OCI-M2 (cell line): Measurements from ENCODE around the gene RTN4RL1.
"Not testable (repeated sequence)": the region's sequence is repeated elsewhere in the genome, so short reads cannot be mapped to it uniquely, and the experiment has no call there.

ENCODE experiments used
- DNase-seq: peaks from one replicate; lab custom pipeline; 2025; ENCODE audit not compliant: unreplicated experiment; lab: John Stamatoyannopoulos, UW

RTN4RL1 gene

GRCh38 chr17:1898332-1898731 lies 126.8 kb downstream of the RTN4RL1 start:
- DNase-seq, result no peak

- no peak for DNase-seq
These were observed 128.0 kb downstream of the RTN4RL1 start for GRCh38 chr17:1897105-1897656.

- no peak for DNase-seq
These were observed 128.7 kb downstream of the RTN4RL1 start for GRCh38 chr17:1896243-1897104.

DNA sequence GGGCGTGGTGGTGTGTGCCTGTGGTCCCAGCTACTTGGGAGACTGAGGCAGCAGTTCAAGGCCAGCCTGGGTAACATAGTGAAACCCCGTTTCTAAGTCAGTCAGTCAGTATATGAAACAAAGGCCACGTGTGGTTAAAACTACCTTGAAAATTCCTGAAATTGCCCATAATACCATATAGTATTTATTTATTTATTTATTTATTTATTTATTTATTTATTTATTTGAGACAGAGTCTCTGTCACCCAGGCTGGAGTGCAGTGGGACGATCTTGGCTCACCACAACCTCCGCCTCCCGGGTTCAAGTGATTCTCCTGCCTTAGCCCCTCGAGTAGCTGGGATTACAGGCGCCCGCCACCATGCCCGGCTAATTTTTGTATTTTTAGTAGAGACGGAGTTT lies 129.7 kb downstream of the RTN4RL1 start:
- DNase-seq, result not testable (repeated sequence)

DNA sequence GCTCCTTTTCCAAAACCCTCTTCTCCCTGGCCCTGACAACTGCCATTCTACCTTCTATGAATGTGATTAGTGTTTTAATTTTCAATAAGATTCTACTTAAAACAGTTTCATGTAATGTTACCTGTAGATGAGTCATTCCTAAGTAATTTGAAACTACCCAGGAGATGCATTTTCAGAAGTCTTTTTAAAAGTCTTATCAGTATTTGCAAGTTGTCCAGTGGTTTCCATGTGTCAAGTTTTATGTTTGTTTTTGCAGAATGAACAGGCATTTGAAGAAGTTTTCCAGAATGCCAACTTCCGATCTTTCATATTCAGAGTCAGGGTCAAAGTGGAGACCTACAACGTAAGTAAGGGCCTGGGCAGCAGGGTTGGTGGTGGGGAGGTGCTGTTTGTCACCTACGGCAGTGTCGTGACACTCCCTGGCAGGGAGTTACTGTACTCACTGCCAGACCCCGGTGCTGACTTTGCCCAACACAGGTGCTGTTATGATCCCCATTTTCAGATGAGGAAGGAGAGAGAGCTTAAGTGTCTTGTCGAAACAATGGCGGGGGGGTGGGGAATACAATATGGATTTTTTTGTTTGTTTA lies 130.3 kb downstream of the RTN4RL1 start:
- DNase-seq, result no peak

DNA sequence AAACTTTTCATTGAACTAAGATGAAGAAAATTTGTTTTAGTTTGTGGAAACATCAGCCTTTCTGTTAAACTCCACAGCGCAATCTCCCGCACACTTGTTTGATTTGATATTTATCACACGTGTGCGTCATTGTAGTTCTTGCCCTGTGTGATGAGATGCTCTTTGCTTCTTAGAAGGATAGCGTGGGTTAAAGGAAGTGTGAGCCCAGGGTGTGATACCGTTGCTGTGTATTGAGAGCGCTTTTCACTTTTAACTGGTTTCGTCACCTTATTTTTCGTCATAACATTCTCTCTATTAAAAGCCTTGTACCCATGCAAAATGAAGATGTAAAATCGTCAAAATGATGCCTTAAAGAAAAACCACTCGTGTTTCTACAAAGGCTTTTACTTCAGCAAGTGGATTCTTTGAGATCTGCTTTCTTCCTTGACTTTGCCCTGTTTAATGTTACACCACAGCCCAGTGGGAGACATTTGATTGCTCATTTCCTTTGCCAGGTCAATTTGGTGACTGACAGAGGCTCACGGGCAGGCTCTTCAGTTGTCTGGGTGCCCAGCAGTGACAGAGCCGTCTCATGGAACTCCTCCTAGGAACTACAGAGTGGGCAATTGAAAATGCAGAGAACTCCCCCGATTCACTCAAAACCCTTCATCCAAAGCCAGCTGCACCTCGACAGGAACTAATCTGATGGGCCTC lies 134.2 kb downstream of the RTN4RL1 start:
- no peak for DNase-seq

DNA sequence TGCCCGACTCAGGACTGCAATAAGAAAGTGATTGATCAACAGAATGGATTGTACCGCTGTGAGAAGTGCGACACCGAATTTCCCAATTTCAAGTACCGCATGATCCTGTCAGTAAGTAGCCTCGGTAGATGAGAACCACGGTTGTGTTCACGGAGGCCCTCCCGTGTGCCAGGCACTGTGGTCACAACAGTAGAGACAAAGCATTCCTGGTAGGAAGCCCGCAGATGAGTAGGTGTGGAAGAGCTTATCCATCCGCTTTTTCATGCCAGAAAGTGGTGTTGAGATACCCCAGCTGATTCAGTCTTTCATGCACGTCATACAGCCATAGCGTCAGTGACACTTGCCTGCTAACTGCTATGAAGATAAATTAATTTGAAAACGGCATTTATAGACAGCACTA lies 136.4 kb downstream of the RTN4RL1 start:
- DNase-seq, result no peak
